ENCODE measurements around the gene TRIM65. TPM values are rescaled to one million over a fixed set of nuclear protein-coding genes. Genes with fewer than 3 reads are reported as not detected.

Gene TRIM65
- total and polyA plus RNA-seq, 2 of the 13 experiments (the other 11 are each of a cell fraction or from before 2014, with no cell fraction given): 10.3 to 22.4 TPM

- TF ChIP-seq RFX5 (IDR thresholded peaks at IDR 0.05; ENCODE audit: low read depth, low read length) (no peak), ZNF574 (CRISPR knock-in tag; IDR thresholded peaks at IDR 0.05) (peak; percentile 86), ZNF563 (CRISPR knock-in tag; IDR thresholded peaks at IDR 0.05) (peak; percentile 54; the same call in 1 of the 2 replicates), ZNF781 (CRISPR knock-in tag; IDR thresholded peaks at IDR 0.05; ENCODE audit: borderline replicate concordance, not compliant biosample characterization) (peak; percentile 83), MATR3 (CRISPR knock-in tag; IDR thresholded peaks at IDR 0.05) (no peak), SRSF9 (IDR thresholded peaks at IDR 0.05; ENCODE audit: borderline replicate concordance, insufficient read depth, low read depth, low read length, poor library complexity, severe bottlenecking) (no peak), ZNF773 (CRISPR knock-in tag; IDR thresholded peaks at IDR 0.05; ENCODE audit: borderline replicate concordance) (0 out of 2 replicates have a peak, but pooled peaks have one; percentile 38), ZSCAN12 (CRISPR knock-in tag; IDR thresholded peaks at IDR 0.05) (no peak), MEIS1 (CRISPR knock-in tag; IDR thresholded peaks at IDR 0.05; ENCODE audit: borderline replicate concordance) (peak; percentile 97), ZNF878 (CRISPR knock-in tag; IDR thresholded peaks at IDR 0.05) (no peak), ZNF431 (CRISPR knock-in tag; IDR thresholded peaks at IDR 0.05; ENCODE audit: borderline replicate concordance, low read depth) (peak; percentile 94), HMG20B (CRISPR knock-in tag; conservative IDR thresholded peaks at IDR 0.05) (peak; percentile 97), REPIN1 (CRISPR knock-in tag; IDR thresholded peaks at IDR 0.05; ENCODE audit: borderline replicate concordance, low read depth) (peak; percentile 92; the same call in 1 of the 2 replicates), HBP1 (CRISPR knock-in tag; IDR thresholded peaks at IDR 0.05; ENCODE audit: low read depth) (peak; percentile 39; the same call in 1 of the 2 replicates), TSC22D2 (CRISPR knock-in tag; IDR thresholded peaks at IDR 0.05; ENCODE audit: borderline replicate concordance) (no peak; the same call in 1 of the 2 replicates), CBFB (CRISPR knock-in tag; IDR thresholded peaks at IDR 0.05) (peak; percentile 91), CERS6 (CRISPR knock-in tag; IDR thresholded peaks at IDR 0.05) (no peak), ZNF432 (CRISPR knock-in tag; IDR thresholded peaks at IDR 0.05; ENCODE audit: borderline replicate concordance) (peak; percentile 87; the same call in 1 of the 2 replicates), ZNF775 (CRISPR knock-in tag; IDR thresholded peaks at IDR 0.05; ENCODE audit: borderline replicate concordance) (no peak)
Measured at GRCh38 chr17:75846692-75847613, 49.8 kb downstream of the TRIM65 start (continued).

All from HepG2 (cell line).